Caco-2 (cell line): ENCODE data around the gene APP. TPM values are rescaled to one million over a fixed set of nuclear protein-coding genes. Genes with fewer than 3 reads are reported as not detected.

Source experiments
- BruUV-seq: library from RNA; stranded (reverse); fragments of 400-500 nt; replicated peaks from 2 replicates; lab custom pipeline; 2021; lab: Mats Ljungman, UMichigan
- CTCF ChIA-PET: fragments of 300-600 bp; sonication (Branson Sonifier 250); formaldehyde crosslinking; loops from one replicate; lab custom pipeline; 2022; ENCODE audit warnings: antibody characterized with exemption; lab: Charles Lee
- POLR2A ChIA-PET: fragments of 300-600 bp; sonication (Branson Sonifier 250); formaldehyde crosslinking; loops from one replicate; lab custom pipeline; 2022; ENCODE audit warnings: antibody characterized with exemption; lab: Charles Lee
- DNase-seq, 2 experiments: peaks; one replicate each; pipeline versions ENCODE4 v3.0.0 to v3.0.0-alpha.2; 2020 to 2022
- H3K27me3 ChIP-seq: replicated peaks from 2 replicates; pipeline ENCODE4 v1.6.0; 2011; ENCODE audit warnings: low read length; ENCODE audit not compliant: control insufficient read depth, insufficient read depth
- H3K36me3 ChIP-seq: 2 replicates; pipeline ENCODE4 v1.5.1; 2011; ENCODE audit warnings: low read length; ENCODE audit not compliant: control insufficient read depth, insufficient read depth
- H3K4me1 ChIP-seq: fragments of 250-450 bp; sonication (Bioruptor Pico); 2 replicates; pipeline ENCODE4 v1.5.1; 2020; ENCODE audit warnings: mild to moderate bottlenecking
- H3K4me3 ChIP-seq: 2 replicates; pipeline ENCODE4 v1.5.1; 2011; ENCODE audit warnings: low read depth, mild to moderate bottlenecking, control low read depth, low read length
- H3K9me3 ChIP-seq: fragments of 250-450 bp; sonication (Bioruptor Pico); 2 replicates; pipeline ENCODE4 v1.5.1; 2020; ENCODE audit warnings: mild to moderate bottlenecking, moderate library complexity
- H3K27ac Mint-ChIP-seq: one replicate; pipeline ENCODE4 v1.8.0; 2022; ENCODE audit warnings: mixed read lengths; ENCODE audit not compliant: unreplicated experiment
- H3K27me3 Mint-ChIP-seq: one replicate; pipeline ENCODE4 v1.8.0; 2022; ENCODE audit warnings: mixed read lengths; ENCODE audit not compliant: insufficient read depth, unreplicated experiment
- H3K36me3 Mint-ChIP-seq: one replicate; pipeline ENCODE4 v1.8.0; 2022; ENCODE audit warnings: mild to moderate bottlenecking, mixed read lengths; ENCODE audit not compliant: insufficient read depth, unreplicated experiment
- H3K4me1 Mint-ChIP-seq: one replicate; pipeline ENCODE4 v1.8.0; 2022; ENCODE audit warnings: low read depth, mixed read lengths; ENCODE audit not compliant: unreplicated experiment
- H3K4me3 Mint-ChIP-seq: one replicate; pipeline ENCODE4 v1.8.0; 2022; ENCODE audit warnings: mild to moderate bottlenecking, moderate library complexity, mixed read lengths; ENCODE audit not compliant: unreplicated experiment
- H3K9me3 Mint-ChIP-seq: one replicate; pipeline ENCODE4 v1.8.0; 2022; ENCODE audit warnings: mixed read lengths; ENCODE audit not compliant: unreplicated experiment
- intact Hi-C: fragments of 100-400 bp; cut with micrococcal nuclease; formaldehyde crosslinking; loops from one replicate; pipeline ENCODE4 v1.10.0; 2022; ENCODE audit not compliant: unreplicated experiment
- total RNA-seq: library from RNA; stranded (reverse); gene quantifications from 2 replicates; pipeline ENCODE4 v1.2.3, GENCODE V29; 2022
- TF ChIP-seq, protein P1 (sequence below), 2 experiments: fragments of 200-600 bp in 1 of 2; IDR thresholded peaks; 1 replicate in 1 of 2; 2 replicates in 1 of 2; pipeline versions ENCODE4 v1.5.1 to v1.8.0; 2011 to 2022; ENCODE audit warnings: antibody characterized with exemption in 1 of 2, control low read depth in 1 of 2, inconsistent platforms in 1 of 2, low read depth in 1 of 2, low read length in 1 of 2, mild to moderate bottlenecking in 1 of 2, moderate library complexity in 1 of 2; ENCODE audit not compliant: insufficient read depth in 1 of 2, severe bottlenecking in 1 of 2, unreplicated experiment in 1 of 2

APP gene
- total RNA-seq, 1 experiment from 2014 or later = 331 TPM

DNA sequence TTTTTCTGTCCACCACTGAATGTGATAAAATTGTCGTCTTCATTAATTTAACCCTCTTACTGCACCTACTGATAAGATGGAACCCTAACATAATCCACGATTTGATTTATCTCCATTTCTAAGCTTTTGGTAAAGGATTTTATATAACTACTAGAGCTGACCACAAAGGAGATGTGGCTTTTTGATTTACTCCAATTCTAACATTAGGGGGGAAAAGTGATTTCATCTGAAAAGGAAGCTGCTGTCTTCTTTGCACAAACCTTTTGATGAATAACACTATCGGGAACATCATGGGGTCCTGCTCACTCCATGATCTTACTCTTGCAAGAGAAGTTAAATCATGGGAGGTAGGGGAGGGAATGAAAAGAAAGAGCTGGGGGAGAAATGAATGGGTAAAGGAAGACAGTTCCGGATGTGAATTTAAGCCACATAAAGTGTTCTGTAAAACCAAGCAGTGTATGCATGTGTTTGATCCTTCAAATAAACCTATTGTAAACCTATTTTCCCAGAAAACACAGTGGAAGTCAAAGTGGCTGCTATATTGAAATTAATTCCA, 274.0 kb downstream of the APP start:
- CTCF ChIA-PET = interaction anchor here (0.8 kb wide), 1 partner anchor 273 kb away, joined by 3 read pairs; no protein-coding TSS in a partner anchor
- H3K4me1 ChIP-seq = no peaks in the 10 kb centered on the region
- no peak for DNase-seq
- H3K27me3 ChIP-seq = no peaks in the 10 kb centered on the region
- H3K36me3 ChIP-seq = no peaks in the 10 kb centered on the region
- H3K36me3 Mint-ChIP-seq = peaks cover 42% of the 10 kb centered on the region
- no TSS peak for BruUV-seq
- intact Hi-C loops = loop anchor here (5.0 kb wide), 1 partner anchor 101 kb away; no protein-coding TSS in a partner anchor
- TF ChIP-seq, protein P1, sequence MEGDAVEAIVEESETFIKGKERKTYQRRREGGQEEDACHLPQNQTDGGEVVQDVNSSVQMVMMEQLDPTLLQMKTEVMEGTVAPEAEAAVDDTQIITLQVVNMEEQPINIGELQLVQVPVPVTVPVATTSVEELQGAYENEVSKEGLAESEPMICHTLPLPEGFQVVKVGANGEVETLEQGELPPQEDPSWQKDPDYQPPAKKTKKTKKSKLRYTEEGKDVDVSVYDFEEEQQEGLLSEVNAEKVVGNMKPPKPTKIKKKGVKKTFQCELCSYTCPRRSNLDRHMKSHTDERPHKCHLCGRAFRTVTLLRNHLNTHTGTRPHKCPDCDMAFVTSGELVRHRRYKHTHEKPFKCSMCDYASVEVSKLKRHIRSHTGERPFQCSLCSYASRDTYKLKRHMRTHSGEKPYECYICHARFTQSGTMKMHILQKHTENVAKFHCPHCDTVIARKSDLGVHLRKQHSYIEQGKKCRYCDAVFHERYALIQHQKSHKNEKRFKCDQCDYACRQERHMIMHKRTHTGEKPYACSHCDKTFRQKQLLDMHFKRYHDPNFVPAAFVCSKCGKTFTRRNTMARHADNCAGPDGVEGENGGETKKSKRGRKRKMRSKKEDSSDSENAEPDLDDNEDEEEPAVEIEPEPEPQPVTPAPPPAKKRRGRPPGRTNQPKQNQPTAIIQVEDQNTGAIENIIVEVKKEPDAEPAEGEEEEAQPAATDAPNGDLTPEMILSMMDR (IDR thresholded peaks at IDR 0.05; ENCODE audit: insufficient read depth in 1 of 2, low read depth in 1 of 2, low read length in 1 of 2, severe bottlenecking in 1 of 2, unreplicated experiment in 1 of 2) = no peak
- H3K4me3 Mint-ChIP-seq = no peak overlapping the region
- H3K4me1 Mint-ChIP-seq = no peaks in the 10 kb centered on the region
- no peaks in the 10 kb centered on the region for H3K9me3 Mint-ChIP-seq
- no peak overlapping the region for H3K4me3 ChIP-seq
- H3K27me3 Mint-ChIP-seq = no peaks in the 10 kb centered on the region
- H3K27ac Mint-ChIP-seq = no peak overlapping the region
- H3K9me3 ChIP-seq = no peaks in the 10 kb centered on the region
- POLR2A ChIA-PET = no interaction called here

DNA sequence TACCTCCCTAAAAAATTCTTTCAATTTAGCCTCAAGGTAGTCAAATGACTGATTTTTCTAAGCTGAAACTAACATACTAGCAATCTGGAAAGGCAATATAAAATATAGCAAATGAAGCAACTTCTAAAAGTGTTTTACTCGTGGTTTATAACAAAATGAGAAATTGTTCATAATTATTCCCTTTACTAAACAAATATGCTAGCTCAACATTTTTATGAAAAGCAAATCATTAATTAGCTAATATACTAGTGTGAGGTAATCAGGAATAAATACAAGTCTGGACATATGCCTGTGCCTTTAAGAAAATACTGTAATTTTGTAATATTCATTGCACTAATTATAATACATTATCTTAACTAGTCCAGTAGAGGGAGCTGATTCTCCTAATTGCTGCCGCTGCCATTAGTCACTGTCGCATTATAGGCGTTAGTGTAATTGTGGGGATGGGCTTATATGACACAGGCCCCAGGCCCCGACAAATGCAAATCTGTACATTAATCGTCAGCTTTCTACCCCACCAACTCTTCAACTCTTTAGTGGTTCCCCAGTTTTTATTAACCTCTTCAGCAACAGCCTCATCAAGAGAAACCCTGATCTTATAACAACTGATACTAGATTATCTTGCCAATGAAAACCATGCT, 274.9 kb downstream of the APP start:
- no peak overlapping the region for H3K4me3 ChIP-seq
- H3K9me3 ChIP-seq = no peaks in the 10 kb centered on the region
- TF ChIP-seq, protein P1 (IDR thresholded peaks at IDR 0.05; ENCODE audit: insufficient read depth in 1 of 2, low read depth in 1 of 2, low read length in 1 of 2, severe bottlenecking in 1 of 2, unreplicated experiment in 1 of 2) = peak in 1 of 2 experiments; percentile 19
- Mint-ChIP-seq H3K27me3 (no peaks in the 10 kb centered on the region), H3K36me3 (peaks cover 45% of the 10 kb centered on the region), H3K4me3 (no peak overlapping the region), H3K27ac (no peak overlapping the region), H3K9me3 (no peaks in the 10 kb centered on the region), H3K4me1 (no peaks in the 10 kb centered on the region)
- ChIA-PET CTCF (interaction anchor here (0.8 kb wide), 1 partner anchor 274 kb away, joined by 3 read pairs; no protein-coding TSS in a partner anchor), POLR2A (no interaction called here)
- no peaks in the 10 kb centered on the region for H3K27me3 ChIP-seq
- intact Hi-C loops = loop anchor here (5.0 kb wide), 1 partner anchor 102 kb away; no protein-coding TSS in a partner anchor
- no peaks in the 10 kb centered on the region for H3K4me1 ChIP-seq
- DNase-seq = no peak
- no peaks in the 10 kb centered on the region for H3K36me3 ChIP-seq
- BruUV-seq = no TSS peak

DNA sequence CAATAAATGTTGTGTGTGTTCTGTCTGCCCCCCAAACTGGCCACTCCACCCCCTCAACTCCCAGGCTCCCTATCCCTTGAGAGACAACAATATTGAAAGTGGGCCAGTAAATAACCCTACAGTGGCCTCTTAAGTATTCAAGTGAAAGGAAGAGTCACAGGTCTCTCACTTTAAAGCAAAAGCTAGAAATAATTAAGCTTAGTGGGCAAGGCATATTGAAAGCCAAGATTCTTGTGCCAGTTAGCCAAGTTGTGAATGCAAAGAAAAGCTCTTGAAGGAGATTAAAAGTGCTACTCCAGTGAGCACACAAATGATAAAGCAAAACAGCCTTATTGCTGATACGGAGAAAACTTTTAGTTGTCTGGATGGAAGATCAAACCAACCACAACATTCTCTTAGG, 277.4 kb downstream of the APP start:
- no peaks in the 10 kb centered on the region for H3K9me3 ChIP-seq
- TF ChIP-seq, protein P1 (IDR thresholded peaks at IDR 0.05; ENCODE audit: insufficient read depth in 1 of 2, low read depth in 1 of 2, low read length in 1 of 2, severe bottlenecking in 1 of 2, unreplicated experiment in 1 of 2) = no peak
- Mint-ChIP-seq H3K9me3 (no peaks in the 10 kb centered on the region), H3K4me1 (peaks cover under 1% of the 10 kb centered on the region), H3K27ac (no peak overlapping the region), H3K36me3 (peaks cover 64% of the 10 kb centered on the region), H3K27me3 (no peaks in the 10 kb centered on the region), H3K4me3 (no peak overlapping the region)
- DNase-seq = no peak
- H3K4me1 ChIP-seq = no peaks in the 10 kb centered on the region
- no peak overlapping the region for H3K4me3 ChIP-seq
- CTCF ChIA-PET = no interaction called here
- no peaks in the 10 kb centered on the region for H3K36me3 ChIP-seq
- POLR2A ChIA-PET = interaction anchor here (0.7 kb wide), 1 partner anchor 127 kb away, joined by 4 read pairs; no protein-coding TSS in a partner anchor
- BruUV-seq = no TSS peak
- no peaks in the 10 kb centered on the region for H3K27me3 ChIP-seq
- intact Hi-C loops = no loop called here
